Measurements from ENCODE around the gene NR2C2.

GRCh38 chr3:15011174-15011573 lies 63.8 kb downstream of the NR2C2 start:
- TF ChIP-seq CTCF (IDR thresholded peaks at IDR 0.05; ENCODE audit: borderline replicate concordance, extremely low read depth, low read length, poor library complexity, severe bottlenecking) (no peak), EZH2 (IDR thresholded peaks at IDR 0.05; ENCODE audit: borderline replicate concordance, low read depth, low read length, severe bottlenecking) (no peak)
